Measurements from ENCODE around the gene DDAH2. TPM values are rescaled to one million over a fixed set of nuclear protein-coding genes. Genes with fewer than 3 reads are reported as not detected.

The DDAH2 gene
- total RNA-seq, 1 donor from 2014 or later, result 194 TPM

DNA sequence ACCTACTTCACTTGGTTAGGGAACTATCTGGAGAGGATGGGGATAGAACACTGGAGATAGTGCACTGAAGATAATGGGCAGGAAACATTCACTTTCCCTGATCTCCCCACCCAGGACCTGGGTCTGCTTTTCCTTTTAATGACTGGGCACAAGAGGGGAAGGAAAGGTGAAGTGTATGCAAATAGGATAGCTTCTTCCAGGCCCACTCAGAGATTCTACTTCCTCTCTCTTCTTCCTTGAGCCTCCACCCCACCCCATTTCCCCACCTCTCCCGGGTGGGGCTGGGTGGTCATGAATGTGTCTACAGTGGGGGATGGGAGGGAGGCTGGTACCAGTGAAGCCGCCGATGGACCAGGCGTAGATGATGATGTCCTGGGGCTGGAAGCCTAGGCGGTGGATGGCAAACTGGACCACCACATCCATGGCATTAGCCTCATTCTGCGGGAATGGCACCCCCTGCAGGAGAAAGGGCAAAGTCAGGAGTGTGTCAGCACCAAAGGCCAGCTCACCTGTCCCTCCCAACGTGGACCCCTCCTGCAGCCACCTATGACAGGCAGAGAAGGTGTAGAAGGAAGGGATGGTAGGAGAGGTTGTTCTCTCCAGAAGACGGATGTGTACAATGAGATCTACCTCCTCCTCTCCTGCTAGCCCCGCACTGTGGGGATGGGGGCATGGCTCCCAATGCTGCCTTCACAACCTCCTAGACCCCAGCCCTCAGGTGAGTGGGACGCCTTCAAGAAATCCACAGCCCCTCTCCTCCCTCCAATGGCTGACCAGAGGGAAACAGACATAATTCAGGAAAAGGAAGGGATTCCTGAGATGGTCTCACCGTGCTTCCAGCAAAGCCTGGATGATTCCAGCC is 39.6 kb downstream of the DDAH2 start:
- Mint-ChIP-seq H3K4me3 (no peak overlapping the region), H3K9me3 (no peaks in the 10 kb centered on the region), H3K36me3 (ENCODE audit: low read depth) (peaks cover 6% of the 10 kb centered on the region), H3K27ac (ENCODE audit: unreplicated experiment) (no peak overlapping the region), H3K27me3 (ENCODE audit: low read depth) (no peaks in the 10 kb centered on the region), H3K4me1 (no peaks in the 10 kb centered on the region)
- DNase-seq (ENCODE audit: low read depth, low spot score), result no peak
- TF ChIP-seq, protein P1, sequence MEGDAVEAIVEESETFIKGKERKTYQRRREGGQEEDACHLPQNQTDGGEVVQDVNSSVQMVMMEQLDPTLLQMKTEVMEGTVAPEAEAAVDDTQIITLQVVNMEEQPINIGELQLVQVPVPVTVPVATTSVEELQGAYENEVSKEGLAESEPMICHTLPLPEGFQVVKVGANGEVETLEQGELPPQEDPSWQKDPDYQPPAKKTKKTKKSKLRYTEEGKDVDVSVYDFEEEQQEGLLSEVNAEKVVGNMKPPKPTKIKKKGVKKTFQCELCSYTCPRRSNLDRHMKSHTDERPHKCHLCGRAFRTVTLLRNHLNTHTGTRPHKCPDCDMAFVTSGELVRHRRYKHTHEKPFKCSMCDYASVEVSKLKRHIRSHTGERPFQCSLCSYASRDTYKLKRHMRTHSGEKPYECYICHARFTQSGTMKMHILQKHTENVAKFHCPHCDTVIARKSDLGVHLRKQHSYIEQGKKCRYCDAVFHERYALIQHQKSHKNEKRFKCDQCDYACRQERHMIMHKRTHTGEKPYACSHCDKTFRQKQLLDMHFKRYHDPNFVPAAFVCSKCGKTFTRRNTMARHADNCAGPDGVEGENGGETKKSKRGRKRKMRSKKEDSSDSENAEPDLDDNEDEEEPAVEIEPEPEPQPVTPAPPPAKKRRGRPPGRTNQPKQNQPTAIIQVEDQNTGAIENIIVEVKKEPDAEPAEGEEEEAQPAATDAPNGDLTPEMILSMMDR (conservative IDR thresholded peaks at IDR 0.05), result peak; percentile 41

DNA sequence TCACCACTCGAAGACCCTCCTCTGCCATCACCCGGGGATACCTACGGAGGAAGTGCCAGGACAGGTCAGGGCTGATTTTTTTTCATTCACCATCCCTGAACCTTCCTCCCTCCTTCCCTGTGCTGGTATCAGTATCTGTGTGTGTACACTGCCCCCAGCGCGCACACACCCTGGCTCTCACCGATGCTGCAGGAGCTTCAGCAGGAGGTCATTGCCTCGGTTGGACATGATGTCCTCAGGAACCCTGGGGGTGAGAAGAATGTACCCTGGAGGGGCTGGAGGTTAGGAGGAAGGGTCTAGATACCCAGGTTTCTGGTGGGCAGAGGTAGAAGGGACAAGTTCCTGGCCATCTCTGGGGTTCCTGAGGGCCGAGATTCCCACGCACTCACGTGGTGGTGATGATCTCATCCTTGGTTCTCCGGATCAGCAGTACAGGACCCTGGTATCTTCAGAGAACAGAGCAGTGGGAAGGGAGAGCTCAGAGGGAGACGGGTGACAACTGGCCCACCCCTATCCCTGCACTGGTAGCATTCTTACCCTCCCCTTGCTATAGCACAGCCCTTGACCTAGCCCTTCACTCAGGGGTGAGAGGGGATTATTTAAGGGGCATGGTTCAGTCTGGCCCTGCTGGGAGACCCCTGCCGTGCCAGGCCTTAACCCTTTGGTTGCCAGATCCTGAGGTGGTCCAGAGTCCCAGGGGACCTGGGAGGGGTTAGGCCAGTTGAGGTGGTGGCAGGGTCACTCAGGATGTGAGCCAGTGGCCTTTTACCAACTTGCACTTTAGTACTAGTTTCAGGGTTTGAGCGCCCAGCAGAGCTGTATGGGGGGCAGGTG is 41.0 kb downstream of the DDAH2 start:
- no peak overlapping the region for H3K4me3 Mint-ChIP-seq
- peaks cover 6% of the 10 kb centered on the region for H3K4me1 Mint-ChIP-seq
- peak overlapping the region; percentile 57 for H3K27ac Mint-ChIP-seq (ENCODE audit: unreplicated experiment)
- TF ChIP-seq, protein P1 (conservative IDR thresholded peaks at IDR 0.05), result no peak
- peaks cover 6% of the 10 kb centered on the region for H3K36me3 Mint-ChIP-seq (ENCODE audit: low read depth)
- no peak for DNase-seq (ENCODE audit: low read depth, low spot score)
- no peaks in the 10 kb centered on the region for H3K9me3 Mint-ChIP-seq
- no peaks in the 10 kb centered on the region for H3K27me3 Mint-ChIP-seq (ENCODE audit: low read depth)

DNA sequence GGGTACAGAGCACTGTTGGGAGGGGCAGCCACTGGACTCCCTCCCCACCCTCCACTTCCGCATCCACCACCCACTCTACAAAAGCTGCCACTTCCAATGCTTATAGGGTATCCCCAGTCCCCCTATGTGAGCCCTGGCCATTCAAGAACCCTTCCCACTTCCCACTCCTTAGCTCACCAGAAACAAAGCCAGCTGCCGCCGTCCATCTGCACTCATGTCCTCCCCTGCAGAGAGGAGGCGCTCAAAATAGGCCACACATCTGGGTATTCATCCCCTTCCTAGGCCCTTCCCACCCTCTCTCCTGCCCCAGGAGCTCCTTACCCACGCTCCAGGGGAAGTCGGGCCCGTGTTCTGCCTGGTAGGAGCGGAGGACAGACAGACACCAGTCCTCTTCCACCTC is 41.8 kb downstream of the DDAH2 start:
- TF ChIP-seq, protein P1 (conservative IDR thresholded peaks at IDR 0.05), result no peak
- DNase-seq (ENCODE audit: low read depth, low spot score), result no peak
- H3K27me3 Mint-ChIP-seq (ENCODE audit: low read depth), result no peaks in the 10 kb centered on the region
- H3K4me3 Mint-ChIP-seq, result no peak overlapping the region
- H3K4me1 Mint-ChIP-seq, result peaks cover 12% of the 10 kb centered on the region
- peaks cover 6% of the 10 kb centered on the region for H3K36me3 Mint-ChIP-seq (ENCODE audit: low read depth)
- no peaks in the 10 kb centered on the region for H3K9me3 Mint-ChIP-seq
- H3K27ac Mint-ChIP-seq (ENCODE audit: unreplicated experiment), result no peak overlapping the region

DNA sequence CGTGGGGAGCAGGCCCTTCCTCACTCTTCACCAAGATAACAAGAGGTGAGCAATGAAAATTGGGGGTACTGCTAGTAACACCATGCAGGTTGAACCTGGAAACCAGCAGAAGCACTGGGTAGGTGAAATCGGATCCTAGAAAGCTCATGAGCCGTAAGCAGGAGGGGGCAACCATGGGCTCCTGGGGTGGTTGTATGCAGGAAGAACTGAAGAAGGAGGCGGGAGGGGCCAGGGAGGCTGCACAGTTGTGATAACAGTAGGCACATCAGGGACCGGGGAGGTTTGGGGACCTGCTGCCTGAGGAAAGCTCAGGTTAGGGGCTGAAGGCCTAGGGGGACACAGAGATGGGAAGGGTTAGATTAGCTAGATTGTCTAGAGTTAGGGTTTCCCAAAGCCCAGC is 42.6 kb downstream of the DDAH2 start:
- Mint-ChIP-seq H3K4me3 (no peak overlapping the region), H3K9me3 (no peaks in the 10 kb centered on the region), H3K36me3 (ENCODE audit: low read depth) (peaks cover 6% of the 10 kb centered on the region), H3K27me3 (ENCODE audit: low read depth) (peaks cover 6% of the 10 kb centered on the region), H3K27ac (ENCODE audit: unreplicated experiment) (no peak overlapping the region), H3K4me1 (peaks cover 17% of the 10 kb centered on the region)
- no peak for DNase-seq (ENCODE audit: low read depth, low spot score)
- TF ChIP-seq, protein P1 (conservative IDR thresholded peaks at IDR 0.05), result no peak

DNA sequence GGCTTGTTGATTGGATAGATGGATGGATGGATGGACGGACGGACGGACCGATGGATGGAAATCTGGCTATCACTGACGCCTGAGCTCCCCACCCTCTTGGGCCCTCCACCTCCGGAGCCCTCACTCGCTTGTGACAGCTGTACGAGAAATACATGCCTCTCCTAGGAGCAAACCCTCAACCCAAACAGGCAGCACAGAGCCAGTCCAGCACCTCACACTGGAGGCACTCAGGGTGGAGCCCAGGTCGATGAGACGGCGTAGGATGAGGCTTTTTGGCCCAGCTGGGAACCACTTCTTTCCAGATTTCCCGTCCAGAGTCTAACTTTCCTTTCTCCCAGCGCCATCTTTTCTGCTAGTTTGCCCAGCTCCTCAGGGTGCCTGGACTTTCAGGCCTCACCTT is 45.5 kb downstream of the DDAH2 start:
- Mint-ChIP-seq H3K4me3 (peak overlapping the region; percentile 76), H3K27ac (ENCODE audit: unreplicated experiment) (no peak overlapping the region), H3K9me3 (no peaks in the 10 kb centered on the region), H3K4me1 (peaks cover 28% of the 10 kb centered on the region), H3K27me3 (ENCODE audit: low read depth) (peaks cover 14% of the 10 kb centered on the region), H3K36me3 (ENCODE audit: low read depth) (peaks cover 6% of the 10 kb centered on the region)
- no peak for DNase-seq (ENCODE audit: low read depth, low spot score)
- TF ChIP-seq, protein P1 (conservative IDR thresholded peaks at IDR 0.05), result no peak
